BJ (cell line): ENCODE data around the gene MAP3K7CL. TPM values are rescaled to one million over a fixed set of nuclear protein-coding genes. Genes with fewer than 3 reads are reported as not detected.

Experiments used
- CTCF ChIA-PET: fragments of 350-600 bp; formaldehyde crosslinking; extraction: SDS; loops from one replicate; lab custom pipeline; 2021; ENCODE audit warnings: antibody characterized with exemption, inconsistent platforms; lab: Yijun Ruan, JAX
- POLR2A ChIA-PET: fragments of 300-600 bp; sonication (Branson Sonifier 250); formaldehyde crosslinking; extraction: SDS; loops from one replicate; lab custom pipeline; 2021; ENCODE audit warnings: antibody characterized with exemption; lab: Charles Lee
- DNase-seq: peaks from one replicate; pipeline ENCODE4 v3.0.0-alpha.2; 2011; ENCODE audit warnings: low read depth
- H3K27me3 ChIP-seq: 2 replicates; pipeline ENCODE4 v1.6.0; 2011; ENCODE audit warnings: low read length; ENCODE audit not compliant: control insufficient read depth, insufficient read depth
- H3K36me3 ChIP-seq: 2 replicates; pipeline ENCODE4 v1.5.1; 2011; ENCODE audit warnings: low read length; ENCODE audit not compliant: control insufficient read depth, insufficient read depth
- H3K4me3 ChIP-seq: 2 replicates; pipeline ENCODE4 v1.5.1; 2011; ENCODE audit warnings: low read depth, mild to moderate bottlenecking, control low read depth, low read length
- CTCF ChIP-seq: IDR thresholded peaks from 2 replicates; pipeline ENCODE4 v1.5.1; 2011; ENCODE audit warnings: low read depth, mild to moderate bottlenecking, control low read depth, inconsistent platforms, low read length, moderate library complexity; ENCODE audit not compliant: insufficient read depth
- polyA plus RNA-seq: library from polyadenylated mRNA; depleted of rRNA; stranded (reverse); fragments of >200 nt; gene quantifications from 2 replicates; pipeline ENCODE4 v1.2.3, GENCODE V29; 2011

MAP3K7CL gene
- polyA plus RNA-seq, 1 experiment, result 6.1 TPM

GRCh38 chr21:29149808-29150425 is 19.5 kb downstream of the MAP3K7CL start:
- TF ChIP-seq CTCF, result no peak
- no peaks in the 10 kb centered on the region for H3K27me3 ChIP-seq
- H3K4me3 ChIP-seq, result no peak overlapping the region
- DNase-seq, result no peak
- ChIA-PET CTCF (interaction anchor here (1.0 to 1.3 kb wide), 2 partner anchors 57 to 59 kb away, joined by 3 to 5 read pairs; no protein-coding TSS in a partner anchor), POLR2A (no interaction called here)
- no peaks in the 10 kb centered on the region for H3K36me3 ChIP-seq

GRCh38 chr21:29151931-29152330 is 21.5 kb downstream of the MAP3K7CL start:
- POLR2A ChIA-PET, result no interaction called here
- no peak for TF ChIP-seq CTCF
- Histone ChIP-seq H3K36me3 (no peaks in the 10 kb centered on the region), H3K4me3 (no peak overlapping the region), H3K27me3 (no peaks in the 10 kb centered on the region)
- CTCF ChIA-PET, result no interaction called here
- no peak for DNase-seq

- ChIA-PET POLR2A (no interaction called here), CTCF (interaction anchor here (1.4 kb wide), 1 partner anchor 62 kb away, joined by 4 read pairs; no protein-coding TSS in a partner anchor)
- Histone ChIP-seq H3K36me3 (no peaks in the 10 kb centered on the region), H3K4me3 (no peak overlapping the region), H3K27me3 (no peaks in the 10 kb centered on the region)
- DNase-seq, result no peak
- TF ChIP-seq CTCF, result no peak
These were observed 22.5 kb downstream of the MAP3K7CL start for GRCh38 chr21:29152916-29153315.

- ChIA-PET CTCF (interaction anchor here (1.0 to 1.4 kb wide), 4 partner anchors 10 to 164 kb away, joined by 3 to 6 read pairs (median 4); no protein-coding TSS in a partner anchor), POLR2A (interaction anchor here (0.5 to 0.6 kb wide), 2 partner anchors 151 to 160 kb away, joined by 3 to 4 read pairs; no protein-coding TSS in a partner anchor)
- Histone ChIP-seq H3K27me3 (no peaks in the 10 kb centered on the region), H3K36me3 (no peaks in the 10 kb centered on the region), H3K4me3 (no peak overlapping the region)
- no peak for TF ChIP-seq CTCF
- DNase-seq, result no peak
These were observed 23.8 kb downstream of the MAP3K7CL start for GRCh38 chr21:29154270-29154669.

- no peak for DNase-seq
- H3K27me3 ChIP-seq, result no peaks in the 10 kb centered on the region
- H3K4me3 ChIP-seq, result peak overlapping the region; percentile 1; the same call in 1 of the 2 replicates
- peak; percentile 27; the same call in 1 of the 2 replicates for TF ChIP-seq CTCF
- no peaks in the 10 kb centered on the region for H3K36me3 ChIP-seq
- CTCF ChIA-PET, result interaction anchor here (0.7 to 1.4 kb wide), 5 partner anchors 9 to 217 kb away, joined by 3 to 6 read pairs (median 4); no protein-coding TSS in a partner anchor
- POLR2A ChIA-PET, result no interaction called here
These were observed 24.9 kb downstream of the MAP3K7CL start for GRCh38 chr21:29155118-29155932.
